ENCODE results near the gene PAH.

Gene PAH

GRCh38 chr12:102891756-102892155 is 25.3 kb downstream of the PAH start:
- WGBS, 2 experiments (ENCODE audit: insufficient coverage in 2 of 2): 85 to 93% methylated on average over 2 of the region's 2 CpGs
- Histone ChIP-seq H3K36me3 (ENCODE audit: control insufficient read depth, insufficient read depth, low read length) (no peaks in the 10 kb centered on the region), H3K9me3 (ENCODE audit: control insufficient read depth, low read length) (no peaks in the 10 kb centered on the region), H3K4me1 (ENCODE audit: control insufficient read depth, insufficient read depth, low read length, poor library complexity, severe bottlenecking) (no peaks in the 10 kb centered on the region), H3K4me3 (ENCODE audit: extremely low read depth, insufficient read depth, low read length, poor library complexity, severe bottlenecking) (no peak overlapping the region), H3K27ac (ENCODE audit: low read depth, low read length, severe bottlenecking) (no peak overlapping the region)

GRCh38 chr12:102888511-102888910 is 28.5 kb downstream of the PAH start:
- Histone ChIP-seq H3K27ac (ENCODE audit: low read depth, low read length, severe bottlenecking) (no peak overlapping the region), H3K4me1 (ENCODE audit: control insufficient read depth, insufficient read depth, low read length, poor library complexity, severe bottlenecking) (no peaks in the 10 kb centered on the region), H3K36me3 (ENCODE audit: control insufficient read depth, insufficient read depth, low read length) (no peaks in the 10 kb centered on the region), H3K4me3 (ENCODE audit: extremely low read depth, insufficient read depth, low read length, poor library complexity, severe bottlenecking) (no peak overlapping the region), H3K9me3 (ENCODE audit: control insufficient read depth, low read length) (no peaks in the 10 kb centered on the region)
- WGBS, 2 experiments (ENCODE audit: insufficient coverage in 2 of 2): 10 to 29% methylated on average over 1 of the region's 1 CpG

- H3K36me3 ChIP-seq (ENCODE audit: control insufficient read depth, insufficient read depth, low read length): no peaks in the 10 kb centered on the region
- H3K4me3 ChIP-seq (ENCODE audit: extremely low read depth, insufficient read depth, low read length, poor library complexity, severe bottlenecking): no peak overlapping the region
- no peaks in the 10 kb centered on the region for H3K9me3 ChIP-seq (ENCODE audit: control insufficient read depth, low read length)
- H3K27ac ChIP-seq (ENCODE audit: low read depth, low read length, severe bottlenecking): no peak overlapping the region
- 84 to 95% methylated on average over 10 to 17 of the region's 20 CpGs for WGBS, 2 experiments (ENCODE audit: insufficient coverage in 2 of 2)
- no peaks in the 10 kb centered on the region for H3K4me1 ChIP-seq (ENCODE audit: control insufficient read depth, insufficient read depth, low read length, poor library complexity, severe bottlenecking)
Measured at GRCh38 chr12:102885043-102885932, 31.8 kb downstream of the PAH start.

- Histone ChIP-seq H3K36me3 (ENCODE audit: control insufficient read depth, insufficient read depth, low read length) (no peaks in the 10 kb centered on the region), H3K4me1 (ENCODE audit: control insufficient read depth, insufficient read depth, low read length, poor library complexity, severe bottlenecking) (no peaks in the 10 kb centered on the region), H3K4me3 (ENCODE audit: extremely low read depth, insufficient read depth, low read length, poor library complexity, severe bottlenecking) (no peak overlapping the region), H3K27ac (ENCODE audit: low read depth, low read length, severe bottlenecking) (no peak overlapping the region), H3K9me3 (ENCODE audit: control insufficient read depth, low read length) (no peaks in the 10 kb centered on the region)
- 29 to 48% methylated on average over 6 of the region's 8 CpGs for WGBS, 2 experiments (ENCODE audit: insufficient coverage in 2 of 2)
Measured at GRCh38 chr12:102883204-102883799, 33.7 kb downstream of the PAH start.

GRCh38 chr12:102880783-102881182 is 36.3 kb downstream of the PAH start:
- H3K27ac ChIP-seq (ENCODE audit: low read depth, low read length, severe bottlenecking): no peak overlapping the region
- no peaks in the 10 kb centered on the region for H3K4me1 ChIP-seq (ENCODE audit: control insufficient read depth, insufficient read depth, low read length, poor library complexity, severe bottlenecking)
- H3K36me3 ChIP-seq (ENCODE audit: control insufficient read depth, insufficient read depth, low read length): no peaks in the 10 kb centered on the region
- H3K4me3 ChIP-seq (ENCODE audit: extremely low read depth, insufficient read depth, low read length, poor library complexity, severe bottlenecking): no peak overlapping the region
- WGBS, 2 experiments (ENCODE audit: insufficient coverage in 2 of 2): 70 to 92% methylated on average over 5 of the region's 5 CpGs
- no peaks in the 10 kb centered on the region for H3K9me3 ChIP-seq (ENCODE audit: control insufficient read depth, low read length)

GRCh38 chr12:102879144-102879763 is 37.8 kb downstream of the PAH start:
- Histone ChIP-seq H3K9me3 (ENCODE audit: control insufficient read depth, low read length) (no peaks in the 10 kb centered on the region), H3K27ac (ENCODE audit: low read depth, low read length, severe bottlenecking) (no peak overlapping the region), H3K4me3 (ENCODE audit: extremely low read depth, insufficient read depth, low read length, poor library complexity, severe bottlenecking) (no peak overlapping the region), H3K4me1 (ENCODE audit: control insufficient read depth, insufficient read depth, low read length, poor library complexity, severe bottlenecking) (no peaks in the 10 kb centered on the region), H3K36me3 (ENCODE audit: control insufficient read depth, insufficient read depth, low read length) (no peaks in the 10 kb centered on the region)
- WGBS, 2 experiments (ENCODE audit: insufficient coverage in 2 of 2): 23 to 31% methylated on average over 5 to 8 of the region's 9 CpGs

- whole genome bisulfite sequencing, 2 experiments (ENCODE audit: insufficient coverage in 2 of 2): 67 to 85% methylated on average over 4 to 6 of the region's 6 CpGs
- no peak overlapping the region for H3K27ac ChIP-seq (ENCODE audit: low read depth, low read length, severe bottlenecking)
- H3K9me3 ChIP-seq (ENCODE audit: control insufficient read depth, low read length): no peaks in the 10 kb centered on the region
- H3K4me3 ChIP-seq (ENCODE audit: extremely low read depth, insufficient read depth, low read length, poor library complexity, severe bottlenecking): no peak overlapping the region
- H3K36me3 ChIP-seq (ENCODE audit: control insufficient read depth, insufficient read depth, low read length): no peaks in the 10 kb centered on the region
- H3K4me1 ChIP-seq (ENCODE audit: control insufficient read depth, insufficient read depth, low read length, poor library complexity, severe bottlenecking): no peaks in the 10 kb centered on the region
Measured at GRCh38 chr12:102876883-102877282, 40.2 kb downstream of the PAH start.

GRCh38 chr12:102874819-102875218 is 42.2 kb downstream of the PAH start:
- H3K4me1 ChIP-seq (ENCODE audit: control insufficient read depth, insufficient read depth, low read length, poor library complexity, severe bottlenecking): no peaks in the 10 kb centered on the region
- no peaks in the 10 kb centered on the region for H3K36me3 ChIP-seq (ENCODE audit: control insufficient read depth, insufficient read depth, low read length)
- 84 to 86% methylated on average over 4 to 6 of the region's 9 CpGs for WGBS, 2 experiments (ENCODE audit: insufficient coverage in 2 of 2)
- no peaks in the 10 kb centered on the region for H3K9me3 ChIP-seq (ENCODE audit: control insufficient read depth, low read length)
- no peak overlapping the region for H3K27ac ChIP-seq (ENCODE audit: low read depth, low read length, severe bottlenecking)
- no peak overlapping the region for H3K4me3 ChIP-seq (ENCODE audit: extremely low read depth, insufficient read depth, low read length, poor library complexity, severe bottlenecking)

- no CpG with 5 or more reads among the region's 2 CpGs for WGBS, 2 experiments (ENCODE audit: insufficient coverage in 2 of 2)
- Histone ChIP-seq H3K4me1 (ENCODE audit: control insufficient read depth, insufficient read depth, low read length, poor library complexity, severe bottlenecking) (no peaks in the 10 kb centered on the region), H3K36me3 (ENCODE audit: control insufficient read depth, insufficient read depth, low read length) (no peaks in the 10 kb centered on the region), H3K27ac (ENCODE audit: low read depth, low read length, severe bottlenecking) (no peak overlapping the region), H3K9me3 (ENCODE audit: control insufficient read depth, low read length) (no peaks in the 10 kb centered on the region), H3K4me3 (ENCODE audit: extremely low read depth, insufficient read depth, low read length, poor library complexity, severe bottlenecking) (no peak overlapping the region)
Measured at GRCh38 chr12:102873077-102873476, 44.0 kb downstream of the PAH start.

GRCh38 chr12:102871014-102871413 is 46.0 kb downstream of the PAH start:
- Histone ChIP-seq H3K4me3 (ENCODE audit: extremely low read depth, insufficient read depth, low read length, poor library complexity, severe bottlenecking) (no peak overlapping the region), H3K4me1 (ENCODE audit: control insufficient read depth, insufficient read depth, low read length, poor library complexity, severe bottlenecking) (no peaks in the 10 kb centered on the region), H3K9me3 (ENCODE audit: control insufficient read depth, low read length) (no peaks in the 10 kb centered on the region), H3K27ac (ENCODE audit: low read depth, low read length, severe bottlenecking) (no peak overlapping the region), H3K36me3 (ENCODE audit: control insufficient read depth, insufficient read depth, low read length) (no peaks in the 10 kb centered on the region)
- WGBS, 2 experiments (ENCODE audit: insufficient coverage in 2 of 2): 72 to 83% methylated on average over 2 of the region's 2 CpGs

- Histone ChIP-seq H3K27ac (ENCODE audit: low read depth, low read length, severe bottlenecking) (no peak overlapping the region), H3K36me3 (ENCODE audit: control insufficient read depth, insufficient read depth, low read length) (no peaks in the 10 kb centered on the region), H3K4me1 (ENCODE audit: control insufficient read depth, insufficient read depth, low read length, poor library complexity, severe bottlenecking) (no peaks in the 10 kb centered on the region), H3K9me3 (ENCODE audit: control insufficient read depth, low read length) (no peaks in the 10 kb centered on the region), H3K4me3 (ENCODE audit: extremely low read depth, insufficient read depth, low read length, poor library complexity, severe bottlenecking) (no peak overlapping the region)
- 19 to 33% methylated on average over 3 of the region's 3 CpGs for WGBS, 2 experiments (ENCODE audit: insufficient coverage in 2 of 2)
Measured at GRCh38 chr12:102869571-102869970, 47.5 kb downstream of the PAH start.
